GM19397 (cell line): Measurements from ENCODE around the gene MTERF4.

Source experiments
- ATAC-seq: cut with Tn5 transposase; IDR thresholded peaks from one replicate; pipeline ENCODE4 v1.9.1; 2021; ENCODE audit warnings: mild to moderate bottlenecking, moderate library complexity; ENCODE audit not compliant: unreplicated experiment

Gene MTERF4

DNA sequence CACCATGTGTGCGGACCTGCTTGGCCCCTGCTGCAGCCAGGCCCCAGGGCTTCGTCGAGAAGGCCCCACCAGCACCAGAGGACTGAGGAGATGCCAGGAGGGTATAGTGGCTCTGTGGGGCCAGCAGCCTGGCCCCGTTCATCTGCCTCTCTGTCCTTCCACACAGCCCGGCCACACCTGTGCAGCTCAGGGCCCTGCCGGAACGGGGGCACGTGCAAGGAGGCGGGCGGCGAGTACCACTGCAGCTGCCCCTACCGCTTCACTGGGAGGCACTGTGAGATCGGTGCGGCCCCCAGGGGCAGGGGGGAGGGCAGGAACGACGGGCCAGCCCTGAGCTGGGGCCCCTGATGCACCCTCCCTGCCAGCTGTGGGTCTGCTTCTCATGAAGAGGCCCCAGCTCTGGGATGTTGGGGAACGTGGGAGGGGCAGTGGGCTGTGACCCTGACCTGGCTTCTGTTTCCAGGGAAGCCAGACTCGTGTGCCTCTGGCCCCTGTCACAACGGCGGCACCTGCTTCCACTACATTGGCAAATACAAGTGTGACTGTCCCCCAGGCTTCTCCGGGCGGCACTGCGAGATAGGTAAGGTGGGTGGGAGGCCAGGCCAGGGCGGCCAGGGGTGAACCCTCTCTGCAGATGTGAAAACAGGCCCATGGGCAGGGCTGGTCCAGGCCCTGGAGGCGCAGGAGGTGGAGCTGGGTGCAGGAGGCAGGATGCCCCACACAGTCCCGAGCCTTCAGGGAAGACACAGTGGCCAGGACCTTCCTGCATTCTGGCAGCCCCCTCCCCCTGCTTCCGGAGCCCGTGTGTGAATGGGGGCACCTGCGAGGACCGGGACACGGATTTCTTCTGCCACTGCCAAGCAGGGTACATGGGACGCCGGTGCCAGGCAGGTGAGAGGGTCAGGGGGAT lies 50.3 kb downstream of the MTERF4 start:
- no peak for ATAC-seq

DNA sequence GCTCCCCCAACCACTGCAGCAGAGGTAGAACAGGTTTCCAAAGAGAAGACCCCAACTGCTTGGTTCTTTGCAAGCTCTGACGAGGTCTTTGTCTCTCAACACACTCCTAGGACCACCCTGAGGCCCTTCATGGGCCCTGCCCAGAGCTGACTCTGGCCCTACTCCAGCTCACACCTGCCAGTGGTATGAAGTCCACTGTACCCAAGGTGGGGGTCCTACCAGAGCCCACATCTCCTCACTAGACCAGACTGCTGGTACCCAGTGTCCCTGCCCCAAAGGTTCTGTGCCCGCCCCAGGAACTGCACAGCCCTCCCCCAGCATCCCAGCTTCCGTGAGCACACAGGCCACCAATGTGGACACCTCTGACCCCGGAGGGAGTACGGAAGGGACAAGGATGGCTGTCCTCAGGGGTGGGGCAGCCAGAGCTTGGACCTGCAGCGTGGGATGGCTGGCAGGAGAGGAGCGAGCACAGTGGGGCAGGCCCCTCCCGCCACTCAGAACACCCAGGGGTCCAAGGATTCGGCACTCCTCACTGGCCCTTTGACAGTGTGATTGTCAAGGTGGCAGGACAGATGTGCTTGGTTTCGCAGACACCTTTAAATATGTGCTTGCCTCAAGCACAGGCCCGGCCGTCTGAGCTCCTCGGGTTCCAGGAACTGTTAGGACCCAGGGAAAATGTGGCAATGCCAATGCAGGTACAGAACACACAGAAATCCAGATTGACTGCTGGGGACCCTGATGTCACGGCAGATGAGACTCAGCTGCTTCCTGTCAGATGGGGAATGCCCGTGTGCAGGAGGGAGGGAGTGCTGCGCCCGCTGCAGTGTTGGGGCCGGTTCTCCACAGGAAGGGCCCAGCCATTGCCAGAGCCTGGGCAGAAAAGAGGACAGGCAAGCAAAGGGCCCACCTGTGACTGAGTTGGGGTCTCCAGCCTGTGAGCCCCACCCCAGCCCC lies 51.2 kb downstream of the MTERF4 start:
- ATAC-seq: no peak

DNA sequence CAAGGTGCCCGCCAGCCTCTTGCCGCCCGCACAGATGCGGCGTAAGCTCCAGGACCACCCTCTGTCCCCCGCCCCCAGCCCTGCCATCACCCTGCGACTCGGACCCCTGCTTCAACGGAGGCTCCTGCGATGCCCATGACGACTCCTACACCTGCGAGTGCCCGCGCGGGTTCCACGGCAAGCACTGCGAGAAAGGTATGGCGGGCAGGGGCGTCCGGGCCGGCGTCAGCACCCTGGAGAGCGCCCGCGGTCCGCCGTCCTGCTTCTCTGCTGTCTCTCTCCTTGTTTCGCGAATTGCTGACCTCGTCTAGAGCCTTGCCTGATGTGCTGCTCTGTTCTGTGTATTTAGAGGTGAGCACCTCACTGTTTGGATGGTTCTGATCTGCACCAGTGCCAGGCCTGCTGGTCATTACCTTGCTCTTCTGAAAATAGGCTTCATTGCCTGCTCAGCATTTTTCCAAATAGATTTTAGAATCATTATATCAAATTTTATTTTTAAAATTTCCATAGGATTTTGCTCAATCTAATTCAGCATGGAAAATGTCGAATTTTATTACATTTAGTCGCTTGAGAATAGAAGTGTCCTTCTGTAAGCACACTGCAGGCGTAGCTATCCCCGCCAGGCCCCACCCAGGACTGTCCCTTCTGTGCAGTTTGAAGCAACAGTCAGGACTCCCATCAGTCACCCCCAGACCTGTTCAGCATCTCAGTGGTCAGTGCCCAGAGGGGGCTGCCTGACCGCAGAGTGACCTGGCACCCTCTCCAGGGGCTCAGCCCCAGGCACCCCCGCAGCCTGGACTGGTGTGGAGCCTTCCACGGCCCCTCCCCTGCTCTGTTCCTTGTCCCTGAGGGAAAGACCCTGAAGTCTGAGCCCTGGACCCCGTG lies 52.1 kb downstream of the MTERF4 start:
- ATAC-seq: no peak

DNA sequence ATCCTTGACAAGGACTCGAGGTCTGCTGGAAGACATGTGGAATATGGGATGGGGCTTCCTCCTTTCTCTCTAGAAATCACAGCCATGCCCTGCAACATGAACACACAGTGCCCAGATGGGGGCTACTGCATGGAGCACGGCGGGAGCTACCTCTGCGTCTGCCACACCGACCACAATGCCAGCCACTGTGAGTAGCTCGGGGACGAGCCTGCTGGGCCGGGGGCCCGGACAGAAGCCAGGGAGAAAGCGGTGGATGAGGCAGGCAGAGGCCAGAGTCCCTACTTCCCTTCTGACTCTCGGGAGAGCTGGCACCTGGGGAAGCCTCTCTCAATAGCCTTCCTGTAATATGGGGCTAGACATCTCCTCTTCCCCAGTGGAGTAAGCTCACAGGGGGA lies 53.1 kb downstream of the MTERF4 start:
- ATAC-seq: no peak

DNA sequence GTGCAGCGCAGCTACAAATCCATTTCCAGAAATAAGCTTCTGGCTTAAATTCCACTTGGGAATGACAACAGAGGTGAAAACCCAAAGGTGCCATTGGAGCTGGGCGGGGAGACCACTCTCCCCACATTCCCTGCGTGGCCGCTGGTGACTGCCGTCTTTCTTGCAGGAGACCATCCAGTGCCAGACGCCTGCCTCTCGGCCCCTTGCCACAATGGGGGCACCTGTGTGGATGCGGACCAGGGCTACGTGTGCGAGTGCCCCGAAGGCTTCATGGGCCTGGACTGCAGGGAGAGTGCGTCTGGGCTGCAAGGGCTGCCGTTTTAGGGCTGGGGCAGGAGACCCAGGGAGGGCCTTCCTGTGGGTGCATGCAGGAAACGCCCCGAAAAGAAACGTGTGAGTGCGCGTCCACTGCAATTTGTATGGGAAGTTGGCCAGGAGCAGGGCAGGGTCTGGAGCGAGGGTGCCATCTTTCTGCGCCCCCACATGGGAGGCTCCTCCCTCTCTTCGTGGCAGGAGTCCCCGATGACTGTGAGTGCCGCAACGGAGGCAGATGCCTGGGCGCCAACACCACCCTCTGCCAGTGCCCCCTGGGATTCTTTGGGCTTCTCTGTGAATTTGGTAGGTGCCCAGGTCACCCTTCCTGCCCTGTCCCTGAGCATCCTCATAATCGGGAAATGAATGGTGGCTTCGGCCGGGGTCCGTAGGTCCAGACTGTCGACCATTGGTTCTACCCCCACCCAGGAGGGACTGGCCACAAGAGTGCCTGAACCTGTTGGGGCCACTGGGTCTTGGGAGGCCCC lies 53.7 kb downstream of the MTERF4 start:
- ATAC-seq: no peak

DNA sequence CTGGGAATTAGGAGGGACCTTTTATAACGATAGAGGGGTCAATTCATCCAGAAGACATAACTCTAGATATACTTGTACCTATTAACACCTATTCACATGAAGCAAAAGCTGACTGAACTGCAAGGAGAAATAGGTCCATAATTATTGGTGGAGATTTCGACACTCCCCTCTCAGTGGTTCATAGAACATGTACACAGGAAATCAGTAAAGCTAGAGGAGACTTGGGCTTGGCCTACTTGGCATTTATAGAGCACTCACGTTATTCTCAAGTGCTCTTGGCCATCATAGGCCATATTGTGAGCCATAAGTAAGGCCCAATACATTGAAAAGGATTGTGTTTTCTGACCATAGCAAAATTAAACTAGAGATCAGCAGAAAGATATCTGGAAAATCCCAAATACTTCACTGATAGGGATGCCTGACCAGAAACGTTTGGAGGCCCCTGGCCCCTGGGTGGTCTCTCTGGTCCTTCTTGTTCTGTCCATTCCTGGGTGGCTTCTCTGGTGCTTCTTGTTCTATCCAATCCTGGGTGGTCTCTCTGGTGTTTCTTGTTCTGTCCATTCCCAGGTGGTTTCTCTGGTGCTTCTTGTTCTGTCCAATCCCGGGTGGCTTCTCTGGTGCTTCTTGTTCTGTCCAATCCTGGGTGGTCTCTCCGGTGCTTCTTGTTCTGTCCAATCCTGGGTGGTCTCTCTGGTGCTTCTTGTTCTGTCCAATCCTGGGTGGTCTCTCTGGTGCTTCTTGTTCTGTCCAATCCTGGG lies 54.7 kb downstream of the MTERF4 start:
- no peak for ATAC-seq
